HG03575 (cell line): ENCODE measurements around the gene CBFA2T3.

ENCODE experiments used
- ATAC-seq: cut with Tn5 transposase; IDR thresholded peaks from one replicate; pipeline ENCODE4 v1.9.1; 2021; ENCODE audit not compliant: unreplicated experiment, insufficient number of reproducible peaks, low FRiP score; ENCODE audit errors: extremely low read depth

CBFA2T3 gene

DNA sequence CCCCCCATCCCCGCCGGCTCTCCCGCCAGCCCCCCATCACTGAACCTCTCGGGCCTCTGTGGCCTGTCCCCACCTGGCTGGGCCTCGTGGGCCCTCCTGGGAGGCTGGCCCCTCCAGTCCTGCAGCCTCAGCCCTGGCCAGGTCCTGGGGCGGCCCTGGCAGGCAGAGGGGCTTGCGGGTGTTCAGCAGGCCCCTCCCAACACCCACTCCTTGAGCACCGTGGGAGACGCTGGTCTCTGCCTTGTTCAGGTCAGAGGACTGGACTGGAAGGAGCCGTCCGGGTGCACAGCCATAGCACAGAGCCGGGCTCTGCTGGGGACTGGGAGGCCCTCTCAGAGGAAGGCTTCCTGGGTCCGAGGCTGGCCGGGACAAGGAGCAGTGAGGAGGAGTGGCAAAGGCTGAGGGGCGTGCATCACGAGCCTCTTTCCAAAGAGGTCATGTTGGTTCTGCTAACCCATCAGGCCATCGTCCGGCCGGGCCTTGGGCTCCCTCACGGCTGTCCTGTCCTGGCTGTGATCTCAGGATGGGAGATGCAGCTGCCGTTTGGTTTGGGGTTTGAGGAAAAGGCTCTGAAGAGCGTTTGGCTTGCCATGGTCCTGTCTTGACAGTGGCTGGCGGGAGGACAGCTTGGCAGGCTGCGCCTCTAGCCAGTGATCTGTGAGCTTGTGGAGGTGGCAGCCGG lies 104.2 kb downstream of the CBFA2T3 start:
- no peak for ATAC-seq

DNA sequence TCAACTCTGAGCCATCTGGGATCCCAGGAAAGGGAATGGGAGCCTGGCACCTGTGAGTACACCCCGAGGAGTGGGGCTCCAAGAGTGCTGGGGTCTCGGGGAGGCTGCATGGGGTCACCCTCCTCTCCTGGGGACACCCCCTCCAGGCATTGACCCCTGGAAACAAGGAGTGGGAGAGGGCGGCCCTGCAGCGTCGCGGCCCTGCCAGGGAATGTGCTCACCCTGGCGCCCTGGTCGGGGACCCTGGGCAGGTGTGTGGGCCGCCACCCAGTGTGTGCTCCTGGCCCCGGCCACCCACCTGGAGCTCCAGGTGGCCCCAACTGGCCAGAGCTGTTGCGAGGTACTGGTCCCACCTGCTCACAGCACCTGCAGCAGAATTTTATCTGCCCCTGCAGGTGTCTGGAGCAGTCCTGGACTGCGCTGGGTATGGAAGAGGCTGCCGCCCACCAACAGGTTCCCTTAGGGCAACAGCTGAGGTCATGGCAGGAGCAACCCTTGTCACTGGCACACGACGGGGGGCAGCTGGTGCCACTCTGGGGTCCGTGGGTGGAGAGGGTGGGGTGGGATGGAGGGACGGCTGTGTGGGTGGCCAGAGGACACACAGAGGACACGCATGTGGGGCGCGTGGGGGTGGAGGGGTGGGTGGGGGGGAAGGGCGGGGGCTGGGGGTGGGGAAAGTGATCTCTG lies 105.1 kb downstream of the CBFA2T3 start:
- ATAC-seq = no peak

DNA sequence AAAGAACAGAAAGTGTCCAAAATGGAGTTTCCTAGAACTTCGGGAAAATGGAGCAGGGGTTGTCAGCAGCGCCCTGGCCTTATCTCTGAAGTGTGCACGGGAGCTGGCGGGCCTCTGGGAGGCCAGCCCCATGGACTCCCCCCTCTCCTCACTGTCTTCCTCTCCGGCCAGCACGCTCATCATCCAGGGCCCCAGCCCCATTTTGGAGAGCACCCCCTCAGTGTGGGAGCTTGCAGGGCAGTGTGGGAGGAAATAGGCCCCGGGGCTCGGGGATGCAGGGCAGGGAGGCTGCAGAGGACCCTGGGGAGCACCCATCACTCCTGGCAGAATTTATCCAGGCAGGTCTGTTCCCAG lies 105.7 kb downstream of the CBFA2T3 start:
- ATAC-seq = no peak

DNA sequence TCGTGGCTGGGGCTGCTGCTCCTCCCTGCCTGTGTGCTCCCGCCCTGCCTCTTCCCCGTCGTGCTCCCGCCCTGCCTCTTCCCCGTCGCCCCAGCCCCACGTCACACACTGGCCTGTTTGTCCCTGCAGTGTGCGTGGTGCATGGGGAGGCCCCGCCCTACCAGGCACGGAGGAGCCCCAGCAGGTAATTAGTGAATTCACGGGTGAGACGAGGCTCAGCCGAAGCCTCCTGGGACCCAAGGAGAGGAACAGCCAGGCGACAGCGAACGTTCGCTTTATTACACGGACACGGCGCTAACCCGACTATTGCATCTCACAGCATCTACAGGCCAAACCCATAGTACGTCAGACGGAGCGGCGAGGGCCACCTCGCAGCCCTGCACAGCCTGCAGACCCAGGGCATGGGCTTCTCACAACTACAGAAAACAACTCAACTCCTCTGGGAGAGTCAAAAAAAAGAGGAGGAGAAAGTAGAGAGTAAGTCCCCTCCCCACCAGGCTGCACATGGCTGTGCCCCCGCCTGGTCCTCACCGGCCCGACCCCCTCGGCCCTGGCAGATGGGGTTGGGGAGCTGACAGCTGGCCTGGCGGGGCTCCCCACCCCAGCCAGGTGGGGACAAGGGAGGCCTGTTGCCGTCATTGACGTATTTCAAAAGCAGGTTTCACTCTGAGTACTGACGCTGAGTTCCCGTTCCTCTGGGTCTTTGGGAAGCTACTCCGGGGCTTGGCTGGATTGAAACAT lies 106.2 kb downstream of the CBFA2T3 start:
- no peak for ATAC-seq

DNA sequence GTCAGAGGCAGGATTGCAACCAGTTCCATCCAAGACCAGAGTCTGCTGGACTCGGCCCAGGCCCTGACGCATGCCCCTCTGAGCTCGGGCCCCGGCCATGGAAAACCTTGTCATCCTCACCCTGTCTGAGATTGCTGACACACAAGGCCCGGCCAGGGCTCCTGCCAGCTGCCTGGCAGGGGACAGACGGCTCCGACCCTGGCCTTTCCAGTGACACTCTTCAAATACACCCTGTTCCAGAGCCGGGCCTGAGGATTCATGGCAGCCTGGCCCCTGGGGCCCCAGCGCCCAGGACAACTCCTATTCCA lies 107.4 kb downstream of the CBFA2T3 start:
- ATAC-seq = no peak

DNA sequence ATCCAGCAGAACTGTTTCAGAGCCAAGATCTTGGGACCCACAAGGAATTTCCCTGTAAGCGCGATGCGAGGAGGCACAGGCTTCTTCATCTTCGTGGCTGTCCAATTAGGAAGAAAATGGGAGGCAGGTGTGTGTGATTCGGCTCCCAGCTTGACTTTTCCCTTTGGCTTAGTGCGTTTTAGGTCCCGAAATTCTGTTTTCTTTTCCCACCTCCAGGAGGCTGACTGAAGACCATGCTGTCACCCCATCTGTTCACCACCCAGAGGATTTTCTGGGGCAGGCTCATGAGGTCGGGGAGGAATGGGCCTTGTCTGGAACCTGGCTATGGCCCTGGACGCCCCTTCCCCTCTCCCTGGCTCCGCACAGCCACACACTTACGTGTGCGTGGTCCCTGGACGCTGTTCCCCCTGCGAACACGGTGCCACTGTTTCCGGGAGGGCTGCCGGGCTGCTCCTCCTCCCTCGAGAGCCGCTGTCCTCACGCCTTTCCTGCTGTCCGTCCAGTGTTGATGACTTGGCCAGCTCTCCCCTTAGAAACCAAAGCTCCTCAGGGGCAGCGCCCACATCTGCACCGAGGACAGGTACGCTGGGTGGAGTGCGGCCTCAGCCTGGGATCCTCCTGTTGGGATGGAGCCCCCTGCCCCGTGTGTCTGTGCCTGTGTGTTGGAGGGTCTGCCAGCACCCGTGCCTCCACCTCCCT lies 107.9 kb downstream of the CBFA2T3 start:
- no peak for ATAC-seq

DNA sequence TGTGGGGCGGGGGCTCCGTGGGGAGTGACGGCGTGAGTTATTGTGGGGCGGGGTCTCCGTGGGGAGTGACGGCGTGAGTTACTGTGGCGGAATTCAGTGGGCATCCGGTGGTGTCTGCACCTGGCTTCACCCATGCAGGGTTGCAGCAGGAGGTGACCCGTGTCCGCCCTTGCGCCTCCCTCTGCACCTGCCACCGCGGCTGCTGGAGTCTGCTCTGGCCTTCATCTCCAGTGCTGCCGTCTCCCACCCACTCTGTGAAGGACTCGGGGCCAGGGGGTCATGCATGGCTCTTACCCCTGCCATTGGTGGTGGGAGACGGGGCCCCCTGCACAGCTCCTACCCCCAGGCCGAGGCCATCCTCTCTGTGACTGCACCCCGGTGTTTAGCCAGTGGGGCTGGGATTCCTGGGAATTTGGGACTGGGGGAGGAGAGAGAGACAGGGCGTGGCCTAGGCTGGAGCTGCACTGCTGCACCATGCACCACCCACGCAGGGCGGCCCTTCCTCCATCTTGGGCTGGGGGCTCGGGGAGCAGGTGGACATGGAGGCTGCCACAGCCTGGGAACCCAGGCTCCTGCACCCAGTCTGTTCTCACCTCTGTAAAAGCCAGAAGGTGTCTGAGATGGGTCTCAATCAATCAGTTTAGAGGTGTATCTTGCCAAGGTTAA lies 109.3 kb downstream of the CBFA2T3 start:
- no peak for ATAC-seq

DNA sequence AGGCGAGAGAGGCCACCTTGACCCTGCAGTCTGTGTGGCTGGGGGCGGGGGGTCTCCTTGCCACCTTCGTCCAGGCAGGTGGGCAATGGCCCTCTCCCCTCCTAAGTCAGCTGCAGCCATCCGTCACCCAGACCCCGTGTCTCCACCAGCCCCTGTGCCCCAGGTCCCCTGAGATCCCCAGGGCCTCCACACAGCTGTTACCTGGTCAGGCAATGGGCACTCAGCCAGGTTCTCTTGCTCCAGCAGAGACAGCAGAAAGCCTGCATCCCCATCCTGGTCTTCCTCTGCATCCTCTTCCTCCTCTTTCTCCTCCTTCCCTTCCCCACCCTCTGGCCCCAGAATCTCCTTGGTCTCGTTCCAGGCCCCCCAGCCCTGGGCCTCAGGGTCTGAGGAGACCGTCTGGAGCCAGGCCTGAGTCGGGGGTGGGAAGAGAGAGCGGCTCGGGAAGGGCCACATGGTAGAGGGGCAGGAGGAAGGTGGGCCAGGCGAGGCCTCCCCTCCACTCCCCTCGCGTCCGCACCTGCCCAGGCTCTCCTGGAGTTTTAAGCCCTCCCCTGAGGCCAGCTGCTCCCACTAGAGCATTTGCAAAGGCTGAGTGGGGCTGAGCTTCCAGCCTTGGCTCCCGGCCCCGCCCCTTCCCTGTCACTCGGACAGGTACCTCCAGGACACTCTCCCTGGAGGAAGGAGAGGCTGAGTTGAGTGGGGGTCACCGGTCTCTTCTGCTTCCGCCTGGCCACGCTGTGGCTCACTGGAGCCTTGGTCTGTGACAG lies 110.7 kb downstream of the CBFA2T3 start, which contains the start of gene PABPN1L:
Gene PABPN1L (minus strand): TSS at position 510 of the 770 bp plus-strand sequence. CDS start 54 bp downstream, at position 456.
- no peak for ATAC-seq

DNA sequence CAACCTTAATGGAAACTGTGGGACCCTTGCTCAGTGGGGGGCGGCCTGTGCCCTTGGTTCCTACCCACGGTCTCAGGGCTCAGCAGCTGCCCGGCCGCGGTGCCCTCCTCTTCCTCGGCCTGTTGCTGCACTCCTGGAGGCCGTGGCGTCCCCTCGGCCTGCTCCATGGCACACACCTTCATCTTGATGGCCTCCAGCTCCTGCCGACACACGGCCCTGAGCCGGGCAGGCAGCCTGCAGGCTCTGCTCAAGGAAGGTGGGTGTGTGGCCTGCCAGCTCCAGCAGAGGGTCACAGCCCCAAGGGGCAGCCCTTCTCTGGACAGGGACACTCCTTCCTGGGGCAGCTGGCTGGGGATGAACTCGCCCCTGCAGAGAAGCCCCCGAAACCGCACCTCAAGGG lies 111.3 kb downstream of the CBFA2T3 start:
- ATAC-seq = no peak

DNA sequence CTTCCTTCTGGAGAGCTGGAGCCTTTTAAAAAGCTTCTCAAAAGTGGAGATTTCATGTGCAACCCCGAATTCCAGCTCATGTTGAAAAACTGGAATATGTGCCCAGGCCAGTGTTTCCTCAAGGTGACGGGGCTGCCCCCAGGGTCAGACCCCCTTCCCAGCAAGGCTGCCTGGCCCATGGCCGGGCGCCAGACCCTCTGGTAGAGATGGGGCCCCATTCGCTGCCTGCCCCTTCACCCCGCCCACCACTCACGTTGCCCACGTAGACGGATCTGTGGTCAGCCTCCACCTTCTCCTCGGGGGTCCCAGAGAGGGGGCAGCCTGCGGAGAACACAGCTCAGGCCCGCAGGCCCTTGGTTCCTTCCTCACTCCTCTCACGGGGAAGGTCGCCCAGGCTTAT lies 111.7 kb downstream of the CBFA2T3 start:
- ATAC-seq = no peak

DNA sequence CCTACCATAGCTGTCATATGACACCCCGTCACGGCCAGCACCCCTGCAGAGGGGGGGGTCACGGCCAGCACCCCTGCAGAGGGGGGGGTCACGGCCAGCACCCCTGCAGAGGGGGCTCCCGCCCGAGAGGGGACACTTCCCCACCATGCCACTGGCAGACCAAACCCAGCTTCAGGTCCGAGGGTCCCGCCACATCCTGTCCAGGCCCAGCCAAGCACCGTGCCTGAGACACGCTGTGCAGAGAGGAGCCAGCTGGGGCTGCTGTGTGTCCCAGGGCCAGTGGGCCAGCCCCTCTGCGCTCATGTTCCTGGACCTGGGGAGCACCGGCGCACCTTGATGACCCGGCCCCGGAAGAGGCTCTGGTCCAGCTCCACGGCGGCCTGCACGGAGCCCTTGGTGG lies 112.5 kb downstream of the CBFA2T3 start:
- ATAC-seq = no peak

DNA sequence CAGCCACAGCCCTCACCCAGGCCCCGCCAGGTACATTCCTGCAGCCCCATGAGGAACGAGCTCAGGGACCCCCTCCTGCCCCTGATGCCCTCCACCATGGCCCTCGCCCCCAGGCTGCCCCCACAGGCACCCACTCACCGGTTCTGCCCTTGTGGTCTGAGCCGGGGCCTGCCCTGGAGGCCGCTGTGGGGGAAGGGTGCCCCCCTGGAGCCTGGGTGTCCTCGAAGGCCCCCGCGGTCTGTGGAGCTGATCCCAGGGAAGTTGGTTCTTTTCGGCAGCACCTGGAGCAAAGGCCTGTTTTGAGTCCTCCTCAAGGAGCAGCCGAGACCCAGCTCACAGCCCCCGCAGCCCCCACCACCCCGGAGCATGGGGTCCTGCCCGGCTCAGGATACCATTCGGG lies 112.9 kb downstream of the CBFA2T3 start:
- ATAC-seq = no peak

DNA sequence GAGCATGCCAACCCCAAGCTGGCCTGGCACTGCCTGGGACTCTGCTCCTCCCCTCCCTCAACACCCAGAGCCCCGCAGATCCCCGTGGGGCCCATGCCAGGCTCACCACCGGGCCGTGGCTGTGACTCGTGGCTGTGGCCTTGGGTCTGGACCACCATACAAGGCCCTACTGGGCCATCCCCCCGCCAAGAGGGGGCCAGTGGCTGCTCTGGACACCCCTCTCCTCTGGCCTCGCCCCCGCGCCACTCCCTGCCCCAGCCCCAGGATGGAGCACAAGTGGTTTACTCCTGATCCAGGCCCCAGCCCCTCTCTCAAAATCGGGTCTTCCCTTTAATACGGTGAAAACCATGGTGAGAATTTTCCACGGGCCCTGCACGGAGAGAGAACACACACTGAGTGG lies 113.6 kb downstream of the CBFA2T3 start:
- ATAC-seq = no peak

DNA sequence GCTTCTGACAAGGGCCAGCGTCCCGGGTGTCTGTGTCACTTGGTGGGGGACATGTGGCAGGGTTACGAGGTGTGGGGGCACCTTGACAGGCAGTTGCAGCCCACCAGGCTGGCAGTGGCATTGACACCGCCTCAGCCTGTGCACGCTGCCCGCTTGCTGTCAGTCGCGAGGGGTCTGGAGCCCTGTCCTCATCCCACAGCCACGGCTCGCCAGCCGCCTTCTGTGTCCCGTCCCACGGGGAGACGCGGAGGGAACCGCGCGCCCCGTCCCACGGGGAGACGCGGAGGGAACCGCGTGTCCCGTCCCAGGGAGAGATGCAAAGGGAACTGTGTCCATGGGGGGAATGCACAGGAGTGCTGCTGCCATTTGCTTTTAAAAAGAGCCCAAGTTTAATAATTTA lies 114.0 kb downstream of the CBFA2T3 start:
- no peak for ATAC-seq

DNA sequence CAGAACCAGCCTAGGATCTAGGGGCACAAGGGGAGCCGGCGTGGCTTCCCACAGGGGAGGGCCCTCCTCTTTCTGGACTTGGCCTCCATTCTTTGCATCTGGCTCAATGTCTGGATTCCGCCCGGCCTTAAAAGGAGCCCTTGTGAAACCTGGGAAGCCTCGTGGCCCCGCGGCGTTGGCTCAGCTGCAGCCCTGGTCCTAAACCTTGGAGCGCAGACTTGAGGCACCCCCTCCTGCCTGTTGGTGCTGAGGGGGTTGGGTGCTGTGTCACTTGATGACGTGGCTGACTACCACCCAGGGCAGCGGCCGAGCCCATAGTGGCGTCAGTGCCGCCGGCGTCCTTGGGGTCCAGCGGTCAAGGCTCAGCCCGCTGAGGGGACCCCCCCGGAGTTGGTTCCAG lies 115.6 kb downstream of the CBFA2T3 start:
- ATAC-seq = no peak

DNA sequence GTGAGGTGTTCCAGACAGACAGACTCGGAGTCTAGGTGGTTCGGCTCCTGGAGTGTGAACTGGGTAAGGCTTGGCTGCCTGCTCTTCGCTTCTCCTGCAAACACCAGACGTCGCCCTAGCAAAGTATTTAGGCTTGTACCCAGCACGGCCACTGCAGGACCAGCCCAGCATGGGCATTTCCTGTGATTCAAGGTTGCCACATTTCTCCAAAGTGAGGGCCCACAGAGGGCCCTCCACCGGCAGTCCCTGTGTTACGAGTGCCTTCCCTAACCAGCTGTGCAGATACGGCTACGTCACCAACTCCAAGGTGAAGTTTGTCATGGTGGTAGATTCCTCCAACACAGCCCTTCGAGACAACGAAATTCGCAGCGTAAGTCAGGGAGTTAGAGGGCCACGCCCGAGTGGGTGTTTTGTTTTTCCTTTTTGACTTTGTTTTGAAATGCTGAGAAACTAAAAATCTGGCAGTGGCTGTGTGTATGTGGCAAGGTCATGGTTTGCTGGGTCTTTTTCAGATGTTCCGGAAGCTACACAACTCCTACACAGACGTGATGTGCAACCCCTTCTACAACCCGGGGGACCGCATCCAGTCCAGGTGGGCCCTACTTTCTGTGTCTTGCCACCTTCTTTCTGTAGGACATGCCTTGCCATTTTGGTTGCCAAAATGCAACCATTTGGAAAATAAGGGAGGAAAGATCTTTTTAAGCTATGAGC lies 117.5 kb downstream of the CBFA2T3 start:
- ATAC-seq = no peak

DNA sequence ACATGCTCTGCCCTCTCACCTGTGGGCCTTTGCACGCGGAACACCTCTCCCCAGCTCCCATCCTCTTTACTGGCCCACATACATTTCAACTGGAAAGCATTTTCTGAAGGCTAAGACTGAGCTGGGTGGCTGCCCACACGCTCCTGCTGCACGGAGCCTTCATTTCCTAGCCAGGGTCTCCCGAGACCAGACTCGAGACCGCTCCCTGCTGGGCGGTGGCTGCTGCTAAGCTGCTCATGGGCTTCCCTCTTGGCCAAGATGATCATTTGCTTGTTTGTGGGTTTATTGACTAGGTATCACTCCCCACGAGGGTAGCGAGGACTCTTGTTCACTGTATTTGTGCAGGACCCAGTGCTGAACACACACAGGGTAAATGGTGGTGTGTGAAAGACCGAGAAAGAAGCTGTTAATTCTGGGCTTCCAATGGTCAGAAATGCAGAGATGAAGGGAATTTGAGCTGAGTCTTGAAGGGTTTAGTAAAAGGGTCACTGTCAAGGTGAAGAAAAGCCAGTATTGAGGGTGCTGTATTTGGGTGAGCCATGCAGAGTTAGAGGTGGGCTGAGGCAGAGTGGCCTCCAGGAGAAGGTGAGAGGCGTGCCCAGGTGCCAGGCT lies 119.2 kb downstream of the CBFA2T3 start:
- ATAC-seq = no peak
